ENCODE data around the gene HTR3E.
A peak's percentile ranks its signal among the peaks of the same experiment; 100 is the strongest.
"Not testable (repeated sequence)": the region's sequence is repeated elsewhere in the genome, so short reads cannot be mapped to it uniquely, and the experiment has no call there.

HTR3E gene

DNA sequence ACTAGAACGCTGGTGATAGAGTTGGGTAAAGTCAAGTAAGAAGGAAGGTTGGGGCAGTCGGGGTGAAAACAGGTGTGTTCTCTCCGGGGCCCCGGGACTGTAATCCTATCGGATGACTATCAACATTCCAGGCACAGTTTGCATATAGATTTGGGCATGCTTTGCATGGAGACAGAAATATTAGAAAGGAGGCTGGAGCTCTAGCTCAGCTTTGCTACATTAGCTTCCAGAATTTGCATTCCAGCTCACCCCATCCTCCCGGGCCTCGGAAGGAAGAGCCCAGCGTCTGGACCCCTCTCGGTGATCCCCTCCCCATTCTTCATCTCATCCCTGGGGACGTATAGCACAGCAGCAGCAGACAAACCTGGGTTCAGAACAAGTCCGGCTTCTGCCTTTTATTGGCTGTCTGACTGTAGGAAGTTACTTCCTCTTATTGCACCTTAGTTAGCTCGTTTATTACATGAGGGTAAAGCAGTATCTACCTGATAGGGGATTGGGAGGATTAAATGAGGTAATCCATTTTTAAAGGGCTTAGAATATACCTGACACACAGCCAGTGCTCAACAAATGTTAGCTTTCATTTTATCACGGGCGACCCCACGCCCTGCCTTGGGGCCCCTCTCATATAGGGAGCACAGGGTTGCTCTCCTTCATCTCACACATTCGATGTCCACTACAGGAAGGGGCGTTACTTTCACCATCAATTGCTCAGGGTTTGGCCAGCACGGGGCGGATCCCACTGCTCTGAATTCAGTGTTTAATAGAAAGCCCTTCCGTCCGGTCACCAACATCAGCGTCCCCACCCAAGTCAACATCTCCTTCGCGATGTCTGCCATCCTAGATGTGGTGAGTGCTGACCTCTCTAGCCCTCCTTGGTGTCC lies 3.2 kb downstream of the HTR3E start:
- no peak overlapping the region for H3K4me3 ChIP-seq (ENCODE audit: low read depth, low read length)
- TF ChIP-seq, protein P1, sequence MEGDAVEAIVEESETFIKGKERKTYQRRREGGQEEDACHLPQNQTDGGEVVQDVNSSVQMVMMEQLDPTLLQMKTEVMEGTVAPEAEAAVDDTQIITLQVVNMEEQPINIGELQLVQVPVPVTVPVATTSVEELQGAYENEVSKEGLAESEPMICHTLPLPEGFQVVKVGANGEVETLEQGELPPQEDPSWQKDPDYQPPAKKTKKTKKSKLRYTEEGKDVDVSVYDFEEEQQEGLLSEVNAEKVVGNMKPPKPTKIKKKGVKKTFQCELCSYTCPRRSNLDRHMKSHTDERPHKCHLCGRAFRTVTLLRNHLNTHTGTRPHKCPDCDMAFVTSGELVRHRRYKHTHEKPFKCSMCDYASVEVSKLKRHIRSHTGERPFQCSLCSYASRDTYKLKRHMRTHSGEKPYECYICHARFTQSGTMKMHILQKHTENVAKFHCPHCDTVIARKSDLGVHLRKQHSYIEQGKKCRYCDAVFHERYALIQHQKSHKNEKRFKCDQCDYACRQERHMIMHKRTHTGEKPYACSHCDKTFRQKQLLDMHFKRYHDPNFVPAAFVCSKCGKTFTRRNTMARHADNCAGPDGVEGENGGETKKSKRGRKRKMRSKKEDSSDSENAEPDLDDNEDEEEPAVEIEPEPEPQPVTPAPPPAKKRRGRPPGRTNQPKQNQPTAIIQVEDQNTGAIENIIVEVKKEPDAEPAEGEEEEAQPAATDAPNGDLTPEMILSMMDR (IDR thresholded peaks at IDR 0.05; ENCODE audit: borderline replicate concordance, insufficient read depth, low read depth, low read length), result no peak

DNA sequence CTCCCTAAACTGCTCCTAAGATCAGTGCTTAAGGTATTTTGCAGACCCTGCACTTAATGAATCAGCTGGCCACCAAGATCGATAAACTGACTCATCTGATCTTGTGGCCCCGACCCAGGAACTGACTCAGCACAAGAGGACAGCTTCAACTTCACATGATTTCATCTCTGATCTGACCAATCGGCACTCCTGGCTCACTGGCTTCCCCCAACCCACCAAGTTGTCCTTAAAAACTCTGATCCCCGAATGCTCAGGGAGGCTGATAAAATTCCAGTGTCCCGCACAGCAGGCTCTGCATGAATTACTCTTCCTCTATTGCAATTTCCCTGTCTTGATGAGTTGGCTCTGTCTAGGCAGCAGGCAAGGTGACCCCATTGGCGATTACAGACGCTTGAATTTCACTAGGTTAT lies 13.5 kb downstream of the HTR3E start:
- TF ChIP-seq, protein P1 (IDR thresholded peaks at IDR 0.05; ENCODE audit: borderline replicate concordance, insufficient read depth, low read depth, low read length), result no peak
- H3K4me3 ChIP-seq (ENCODE audit: low read depth, low read length), result no peak overlapping the region

DNA sequence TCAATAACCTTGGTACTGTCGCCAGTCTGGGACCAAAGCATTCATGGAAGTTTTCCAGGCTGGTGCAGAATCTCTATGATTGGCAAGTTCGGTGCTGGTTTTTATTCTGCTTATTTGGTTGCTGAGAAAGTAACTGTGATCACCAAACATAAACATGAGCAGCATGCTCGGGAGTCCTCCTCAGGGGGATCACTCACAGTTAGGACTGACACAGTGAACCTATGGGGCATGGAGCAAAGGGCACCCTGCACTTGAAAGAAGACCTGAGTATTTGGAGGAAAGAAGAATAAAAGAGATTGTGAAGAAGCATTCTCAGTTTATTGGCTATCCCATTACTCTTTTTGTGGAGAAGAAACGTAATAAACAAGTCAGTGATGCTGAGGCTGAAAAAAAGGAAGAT lies 19.2 kb downstream of the HTR3E start:
- TF ChIP-seq, protein P1 (IDR thresholded peaks at IDR 0.05; ENCODE audit: borderline replicate concordance, insufficient read depth, low read depth, low read length), result no peak
- no peak overlapping the region for H3K4me3 ChIP-seq (ENCODE audit: low read depth, low read length)

DNA sequence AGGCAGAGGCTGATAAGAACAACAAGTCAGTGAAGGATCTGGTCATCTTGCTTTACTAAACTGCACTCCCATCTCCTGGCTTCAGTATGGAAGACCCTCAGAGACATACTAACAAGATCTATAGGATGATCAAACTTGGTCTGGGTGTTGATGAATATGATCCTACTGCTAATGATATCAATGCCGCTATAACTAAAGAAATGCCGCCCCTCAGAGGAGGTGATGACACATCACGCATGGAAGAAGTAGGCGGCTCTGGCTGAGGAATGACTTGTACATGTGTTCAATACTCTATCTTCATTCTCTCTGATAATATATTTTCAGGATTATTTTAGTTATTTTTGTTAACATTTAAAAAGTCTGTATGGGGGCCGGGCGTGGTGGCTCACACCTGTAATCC lies 20.8 kb downstream of the HTR3E start:
- TF ChIP-seq, protein P1 (IDR thresholded peaks at IDR 0.05; ENCODE audit: borderline replicate concordance, insufficient read depth, low read depth, low read length), result no peak
- no peak overlapping the region for H3K4me3 ChIP-seq (ENCODE audit: low read depth, low read length)

DNA sequence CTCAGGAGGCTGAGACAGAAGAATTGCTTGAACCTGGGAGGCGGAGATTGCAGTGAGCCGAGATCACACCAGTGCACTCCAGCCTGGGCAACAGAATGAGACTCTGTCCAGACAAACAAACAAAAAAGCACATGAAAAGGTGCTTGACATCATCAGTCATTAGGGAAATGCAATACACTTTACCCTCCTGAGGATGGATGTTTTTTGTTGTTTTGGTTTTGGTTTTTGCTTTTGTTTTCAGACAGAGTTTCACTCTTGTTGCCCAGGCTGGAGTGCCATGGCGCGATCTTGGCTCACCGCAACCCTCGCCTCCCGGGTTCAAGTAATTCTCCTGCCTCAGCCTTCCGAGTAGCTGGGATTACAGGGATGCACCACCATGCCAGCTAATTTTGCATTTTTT lies 24.2 kb downstream of the HTR3E start:
- H3K4me3 ChIP-seq (ENCODE audit: low read depth, low read length), result not testable (repeated sequence)

DNA sequence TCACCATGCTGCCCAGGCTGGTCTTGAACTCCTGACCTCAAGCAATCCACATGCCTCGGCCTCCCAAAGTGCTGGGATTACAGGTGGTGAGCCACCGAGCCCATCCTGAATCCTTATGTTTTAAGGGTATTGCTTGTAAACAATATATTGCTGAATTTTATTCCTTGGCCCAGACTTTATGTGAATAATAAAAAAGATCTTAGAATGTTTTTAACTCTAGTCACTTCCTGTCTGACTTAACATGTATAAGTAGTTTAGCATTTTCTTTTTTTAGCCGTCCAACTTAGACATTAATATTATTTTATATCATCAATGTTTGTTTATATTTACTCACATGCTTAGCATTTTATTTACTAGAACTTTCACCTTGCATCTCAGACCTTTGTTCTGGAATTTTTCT lies 29.1 kb downstream of the HTR3E start:
- H3K4me3 ChIP-seq (ENCODE audit: low read depth, low read length), result no peak overlapping the region
- TF ChIP-seq, protein P1 (IDR thresholded peaks at IDR 0.05; ENCODE audit: borderline replicate concordance, insufficient read depth, low read depth, low read length), result no peak

DNA sequence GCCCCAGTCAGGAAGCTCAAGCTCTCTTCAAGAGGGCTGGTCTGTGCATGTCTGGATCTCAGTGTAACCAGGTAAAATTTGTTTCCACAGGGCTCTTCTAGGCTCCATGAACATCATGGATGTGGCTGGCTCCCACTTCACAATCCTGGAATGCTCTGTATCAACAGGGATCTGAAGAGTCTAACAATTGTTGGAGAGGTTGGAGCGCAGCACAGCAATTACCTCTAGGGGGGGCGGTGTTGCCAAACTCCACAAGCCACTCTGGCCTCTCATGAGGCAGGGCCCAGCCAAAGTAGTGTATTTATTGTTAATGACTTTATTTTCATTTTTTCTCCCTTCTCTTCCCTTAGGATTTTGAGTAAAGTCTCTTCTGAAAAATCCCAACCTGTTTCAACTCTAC lies 32.1 kb downstream of the HTR3E start:
- TF ChIP-seq, protein P1 (IDR thresholded peaks at IDR 0.05; ENCODE audit: borderline replicate concordance, insufficient read depth, low read depth, low read length), result peak; percentile 38; the same call in 1 of the 2 replicates
- no peak overlapping the region for H3K4me3 ChIP-seq (ENCODE audit: low read depth, low read length)

Data from GM12875 (cell line).